NCI-H128 (cell line): ENCODE data around the gene EBF3.

Experiments
- DNase-seq: peaks from one replicate; lab custom pipeline; 2025; ENCODE audit not compliant: unreplicated experiment; lab: John Stamatoyannopoulos, UW

Gene EBF3

GRCh38 chr10:129945941-129946760 lies 17.9 kb downstream of the EBF3 start:
- DNase-seq: no peak

- DNase-seq: no peak
Observed at GRCh38 chr10:129945526-129945925, 18.5 kb downstream of the EBF3 start.

DNA sequence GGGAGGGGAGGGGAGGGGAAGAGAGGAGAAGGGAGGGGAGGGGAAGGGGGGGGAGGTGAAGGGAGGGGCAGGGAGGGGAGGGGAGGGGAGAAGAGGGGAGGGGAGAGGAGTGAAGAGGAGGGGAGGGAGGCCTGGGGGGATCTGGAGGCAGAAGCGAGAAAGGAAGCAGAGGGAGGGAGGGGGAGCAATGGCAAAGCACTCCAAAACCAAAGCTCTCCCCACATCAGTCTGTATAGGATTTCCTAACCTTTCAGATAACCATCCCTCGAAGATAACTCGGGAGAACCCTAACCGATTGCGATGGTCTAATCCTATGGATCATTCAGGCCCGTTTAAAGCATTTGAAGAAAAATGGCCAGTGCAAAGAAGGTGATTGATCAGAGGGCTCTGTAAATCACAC lies 19.0 kb downstream of the EBF3 start:
- DNase-seq: no peak

DNA sequence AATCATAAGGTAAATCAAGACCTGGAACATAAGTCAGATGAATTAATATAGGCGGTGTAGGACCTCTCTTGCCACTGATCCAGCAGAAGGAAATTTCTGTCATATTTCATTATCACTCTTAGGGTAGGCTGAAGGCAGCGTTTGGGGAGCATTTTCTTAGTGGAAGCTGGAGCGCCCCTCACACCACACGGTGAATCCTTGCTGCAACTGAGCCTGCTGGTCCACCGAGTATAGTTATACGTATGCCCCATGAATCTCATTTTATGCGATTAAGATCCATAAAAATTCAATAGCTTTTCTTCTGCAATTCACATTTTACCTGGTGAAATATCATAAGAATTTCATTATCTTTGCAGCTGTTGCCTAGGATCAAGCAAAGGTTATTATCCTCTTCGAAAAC lies 19.6 kb downstream of the EBF3 start:
- DNase-seq: no peak

DNA sequence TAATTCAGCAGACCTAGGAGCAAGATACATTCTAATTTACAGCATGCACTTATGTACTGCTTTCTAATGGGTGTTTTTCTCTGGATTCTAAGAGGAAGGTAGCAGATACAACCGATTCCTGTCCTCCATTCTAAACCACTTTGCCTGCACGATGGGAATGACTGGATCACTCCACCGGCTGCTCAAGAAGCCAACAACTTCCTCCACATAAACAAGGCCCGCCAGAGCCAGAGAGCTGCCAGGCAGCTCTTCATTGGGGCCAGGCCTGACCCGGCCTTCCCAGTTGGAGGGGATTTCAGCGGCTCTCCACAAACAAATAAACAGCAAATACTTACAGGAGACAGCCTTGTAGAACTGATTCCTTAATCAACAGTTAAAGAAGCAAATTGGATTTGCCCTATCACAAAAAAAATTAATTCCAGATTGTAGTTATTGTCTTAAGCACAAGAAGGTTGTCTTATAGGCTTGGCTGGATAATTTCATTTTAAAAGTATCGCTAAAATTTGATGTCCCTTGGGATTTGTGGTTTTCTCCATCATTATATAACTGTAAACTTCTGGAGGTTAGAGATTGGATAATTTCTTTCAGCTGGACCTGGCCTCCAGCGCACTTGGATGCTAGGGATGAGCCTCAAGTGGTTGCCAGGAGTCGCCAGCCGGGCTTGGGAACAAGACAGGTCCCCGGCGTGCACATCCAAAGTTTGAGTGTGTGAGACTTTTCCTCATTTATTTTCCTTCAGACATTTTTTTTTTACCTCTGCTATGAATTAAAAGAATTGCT lies 20.9 kb downstream of the EBF3 start:
- no peak for DNase-seq

- no peak for DNase-seq
Observed at GRCh38 chr10:129942391-129942790, 21.7 kb downstream of the EBF3 start.

DNA sequence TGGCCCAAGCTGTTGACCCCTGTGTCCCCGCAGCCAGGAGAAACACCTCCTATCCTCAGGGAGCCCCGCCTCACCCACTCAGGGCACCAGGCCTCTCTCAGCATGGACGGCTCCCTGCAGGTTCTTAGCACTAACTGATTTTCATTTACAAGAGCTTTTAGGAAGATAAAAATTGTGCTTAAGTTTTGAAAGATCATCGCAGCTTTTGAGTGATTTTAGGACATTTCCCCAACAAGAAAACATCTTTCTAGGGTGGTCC lies 22.1 kb downstream of the EBF3 start:
- DNase-seq: no peak

DNA sequence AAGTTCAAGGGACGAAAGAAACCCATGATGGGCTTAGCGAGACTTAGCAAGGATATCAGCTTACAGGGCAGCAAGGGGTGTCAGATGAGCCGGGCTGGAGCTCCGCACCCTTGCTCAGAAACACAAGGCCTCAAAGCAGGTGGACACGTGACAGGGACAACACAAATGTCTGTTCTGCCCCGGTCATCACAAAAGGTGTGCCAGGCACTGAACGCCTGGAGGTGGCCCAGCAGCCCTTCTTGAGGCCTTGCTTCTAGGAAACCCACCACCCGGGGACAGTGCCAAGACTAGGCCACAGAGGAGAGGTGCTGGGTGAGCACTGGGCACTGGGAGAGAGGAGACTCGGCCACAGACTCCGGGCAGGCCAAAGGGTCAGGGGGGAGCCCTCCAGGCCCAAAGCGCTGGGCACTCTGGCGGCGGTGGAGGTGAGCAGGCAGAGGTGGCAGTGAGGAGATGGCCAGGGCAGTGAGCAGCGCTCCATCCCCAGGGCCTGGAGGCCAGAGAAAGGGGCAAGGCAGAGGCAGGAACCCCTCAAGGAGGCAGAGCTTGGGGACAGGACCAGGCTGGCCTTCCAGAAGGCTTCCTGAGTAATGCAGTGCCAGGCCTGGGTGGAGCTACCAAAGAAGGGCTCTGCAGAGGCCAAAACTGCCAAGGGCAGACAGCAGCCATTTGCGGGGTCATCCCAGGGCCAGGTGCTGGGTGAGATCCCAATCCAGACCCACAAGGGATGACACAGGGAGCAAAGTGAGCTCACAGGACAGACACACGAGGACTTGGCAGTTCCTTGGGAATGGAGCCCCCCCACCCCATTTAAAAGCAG lies 22.7 kb downstream of the EBF3 start:
- no peak for DNase-seq

DNA sequence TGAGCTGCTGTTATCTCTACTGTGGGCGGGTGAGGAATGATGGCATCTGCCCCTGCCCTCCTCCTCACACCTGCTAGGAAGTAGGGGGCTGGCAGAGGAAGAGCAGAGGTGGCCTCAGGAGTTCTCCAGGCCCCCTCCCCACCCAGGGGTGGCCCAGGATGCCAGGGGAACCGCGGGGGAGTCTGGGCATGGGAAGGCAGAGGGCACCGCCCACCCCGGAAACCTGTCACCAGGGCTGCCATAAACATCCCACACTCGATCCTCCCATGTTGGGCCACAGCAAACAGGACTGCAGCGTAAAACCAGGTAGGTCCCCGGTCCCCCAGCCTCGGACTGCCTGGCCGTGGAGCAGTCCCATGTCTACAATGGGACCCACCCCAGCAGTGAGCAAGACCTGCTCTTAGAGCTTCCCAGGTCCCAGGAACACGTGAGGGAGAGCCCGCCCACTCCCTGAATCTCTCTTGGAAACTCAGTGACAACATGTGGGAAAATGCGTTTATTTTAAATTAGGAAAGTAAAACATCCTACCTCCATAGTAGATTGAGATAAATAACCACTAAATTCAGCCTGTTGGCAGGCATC lies 23.4 kb downstream of the EBF3 start:
- DNase-seq: no peak

- no peak for DNase-seq
Observed at GRCh38 chr10:129939416-129940275, 24.4 kb downstream of the EBF3 start.

- DNase-seq: no peak
Observed at GRCh38 chr10:129938460-129938859, 25.6 kb downstream of the EBF3 start.

DNA sequence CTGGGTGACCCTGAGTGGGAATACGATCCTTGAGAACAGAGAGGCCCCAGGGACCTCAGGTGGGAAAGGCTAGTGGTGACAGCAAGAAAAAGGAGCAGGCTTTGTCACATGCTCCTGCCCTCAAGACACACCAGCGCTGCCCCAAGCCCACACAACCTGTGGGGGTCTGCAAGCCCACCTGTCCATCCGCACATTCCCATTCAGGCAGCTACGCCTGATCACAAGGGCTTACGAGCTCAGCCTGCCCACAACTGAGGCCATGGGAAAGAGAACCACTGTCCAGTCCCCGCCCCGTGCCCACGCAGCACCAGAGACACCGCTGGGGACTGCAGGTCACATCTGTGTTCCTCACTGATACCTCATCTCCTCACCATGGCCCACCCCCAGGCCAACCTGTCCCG lies 26.7 kb downstream of the EBF3 start:
- DNase-seq: no peak

DNA sequence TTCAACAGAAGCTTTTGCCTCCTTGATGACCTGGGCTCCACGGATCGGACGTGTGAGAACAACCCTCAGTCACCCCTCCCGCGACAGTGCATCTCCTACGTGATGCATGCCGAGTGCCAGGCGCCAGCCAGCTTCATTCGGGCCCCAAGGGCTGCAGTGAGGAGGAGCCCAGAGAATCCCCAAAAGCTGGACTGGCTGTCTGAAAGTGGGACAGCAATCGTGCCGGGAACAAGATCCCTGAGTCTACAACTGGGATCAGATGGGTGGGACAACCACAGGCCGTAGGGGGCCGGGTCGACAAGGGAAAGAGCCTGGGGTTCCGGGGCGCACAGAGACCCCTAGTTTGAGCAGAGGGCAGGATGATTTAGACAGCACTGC lies 27.2 kb downstream of the EBF3 start:
- no peak for DNase-seq

GRCh38 chr10:129936266-129936922 lies 27.7 kb downstream of the EBF3 start:
- DNase-seq: no peak

- no peak for DNase-seq
Observed at GRCh38 chr10:129935867-129936152, 28.3 kb downstream of the EBF3 start.

GRCh38 chr10:129935102-129935866 lies 28.8 kb downstream of the EBF3 start:
- DNase-seq: no peak

DNA sequence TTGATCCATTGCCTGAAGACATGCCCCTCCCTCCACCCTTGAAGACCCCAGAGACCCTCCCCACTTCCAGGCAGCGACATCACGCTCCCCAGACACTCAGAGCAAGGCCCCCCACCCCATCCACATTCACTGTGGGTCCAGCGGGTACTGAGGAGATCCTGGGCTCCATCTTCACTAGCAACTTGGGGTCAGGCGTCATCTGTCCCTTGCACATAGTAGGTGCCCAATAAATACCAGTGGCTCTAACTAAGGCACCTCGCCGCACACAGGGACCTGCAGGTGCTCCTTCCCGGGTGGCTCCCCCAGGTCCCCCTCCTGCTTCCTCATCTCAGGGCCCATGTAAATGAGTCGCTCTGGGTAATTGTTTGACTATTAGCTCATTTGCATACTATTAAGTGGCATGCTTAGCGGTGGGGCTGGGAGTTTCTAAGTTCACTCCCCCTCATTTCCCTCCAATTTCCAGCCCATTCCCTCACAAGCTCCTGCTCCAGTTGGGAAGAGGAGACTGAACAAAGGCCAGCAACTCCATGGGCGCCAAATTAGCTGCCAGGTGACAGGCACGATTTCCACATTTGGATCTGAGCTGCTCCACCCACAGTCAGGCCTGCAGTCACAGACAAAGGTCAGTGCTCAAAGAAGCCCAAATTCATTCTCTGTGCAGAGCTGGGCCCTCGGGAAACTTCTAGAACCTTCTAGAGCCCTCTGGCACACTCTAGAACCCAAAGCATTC lies 29.7 kb downstream of the EBF3 start:
- DNase-seq: no peak

- DNase-seq: no peak
Observed at GRCh38 chr10:129933456-129934092, 30.5 kb downstream of the EBF3 start.
